RWPE2 (cell line): ENCODE results near the gene GATAD2A.
"Not testable (repeated sequence)": the region's sequence is repeated elsewhere in the genome, so short reads cannot be mapped to it uniquely, and the experiment has no call there.

ENCODE experiments used
- ATAC-seq: fragments of 200-7000 bp; cut with Tn5 transposase; 3 replicates; pipeline ENCODE4 v1.9.1; 2021; ENCODE audit warnings: low read depth
- DNase-seq: peaks from one replicate; pipeline ENCODE4 v3.0.0-alpha.2; 2020; ENCODE audit warnings: low spot score
- H3K27ac ChIP-seq: fragments of 450-650 bp; 2 replicates; pipeline ENCODE4 v1.5.1; 2017; ENCODE audit warnings: mild to moderate bottlenecking; ENCODE audit not compliant: poor library complexity, severe bottlenecking
- H3K27me3 ChIP-seq: fragments of 250-450 bp; sonication (Bioruptor Pico); 2 replicates; pipeline ENCODE4 v1.5.1; 2021; ENCODE audit warnings: mild to moderate bottlenecking, moderate library complexity; ENCODE audit not compliant: insufficient read depth, poor library complexity, severe bottlenecking
- H3K36me3 ChIP-seq: fragments of 250-450 bp; sonication (Bioruptor Pico); 2 replicates; pipeline ENCODE4 v1.5.1; 2020; ENCODE audit warnings: low read depth, mild to moderate bottlenecking, moderate library complexity
- H3K4me1 ChIP-seq: fragments of 250-450 bp; sonication (Bioruptor Pico); 2 replicates; pipeline ENCODE4 v1.5.1; 2021; ENCODE audit warnings: mild to moderate bottlenecking, moderate library complexity; ENCODE audit not compliant: insufficient read depth, poor library complexity, severe bottlenecking
- H3K4me3 ChIP-seq: fragments of 250-450 bp; sonication (Bioruptor Pico); 2 replicates; pipeline ENCODE4 v1.5.1; 2021; ENCODE audit warnings: mild to moderate bottlenecking, moderate library complexity; ENCODE audit not compliant: severe bottlenecking
- H3K9me3 ChIP-seq: fragments of 250-450 bp; sonication (Bioruptor Pico); 2 replicates; pipeline ENCODE4 v1.5.1; 2021; ENCODE audit warnings: mild to moderate bottlenecking, moderate library complexity; ENCODE audit not compliant: severe bottlenecking
- TF ChIP-seq, protein P1 (sequence below): fragments of 450-650 bp; IDR thresholded peaks from one replicate; pipeline ENCODE4 v1.5.1; 2017; ENCODE audit warnings: mild to moderate bottlenecking, moderate library complexity; ENCODE audit not compliant: poor library complexity, severe bottlenecking

The GATAD2A gene

DNA sequence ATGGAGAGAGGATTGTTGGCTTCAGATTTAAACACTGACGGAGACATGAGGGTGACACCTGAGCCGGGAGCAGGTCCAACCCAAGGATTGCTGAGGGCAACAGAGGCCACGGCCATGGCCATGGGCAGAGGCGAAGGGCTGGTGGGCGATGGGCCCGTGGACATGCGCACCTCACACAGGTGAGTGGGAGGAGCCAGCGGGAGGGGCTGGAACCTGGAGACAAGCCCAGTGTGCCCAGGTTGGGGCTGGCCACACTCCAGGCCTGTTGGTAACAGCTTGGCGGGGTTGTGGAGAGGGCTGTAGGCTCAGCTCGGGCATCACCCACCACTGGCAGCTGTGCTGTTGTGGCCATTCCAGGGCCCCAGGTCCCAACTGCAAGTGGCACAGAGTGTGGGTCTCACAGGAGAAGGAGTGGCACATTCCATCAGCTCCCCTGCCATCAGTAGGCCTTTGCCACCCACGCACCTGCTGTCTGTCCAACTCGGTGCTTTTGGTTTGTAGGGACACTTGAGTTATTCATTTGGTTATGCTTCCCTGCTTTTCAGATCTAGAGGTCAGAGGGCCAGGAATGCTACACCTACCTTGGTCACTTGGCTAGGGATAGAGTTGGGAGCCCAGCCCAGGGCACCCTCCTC lies 60.1 kb downstream of the GATAD2A start:
- Histone ChIP-seq H3K4me3 (no peak overlapping the region), H3K36me3 (peaks cover 56% of the 10 kb centered on the region), H3K9me3 (peaks cover 15% of the 10 kb centered on the region), H3K4me1 (peaks cover 29% of the 10 kb centered on the region), H3K27ac (no peak overlapping the region), H3K27me3 (no peaks in the 10 kb centered on the region)
- no peak for ATAC-seq
- no peak for DNase-seq
- TF ChIP-seq, protein P1, sequence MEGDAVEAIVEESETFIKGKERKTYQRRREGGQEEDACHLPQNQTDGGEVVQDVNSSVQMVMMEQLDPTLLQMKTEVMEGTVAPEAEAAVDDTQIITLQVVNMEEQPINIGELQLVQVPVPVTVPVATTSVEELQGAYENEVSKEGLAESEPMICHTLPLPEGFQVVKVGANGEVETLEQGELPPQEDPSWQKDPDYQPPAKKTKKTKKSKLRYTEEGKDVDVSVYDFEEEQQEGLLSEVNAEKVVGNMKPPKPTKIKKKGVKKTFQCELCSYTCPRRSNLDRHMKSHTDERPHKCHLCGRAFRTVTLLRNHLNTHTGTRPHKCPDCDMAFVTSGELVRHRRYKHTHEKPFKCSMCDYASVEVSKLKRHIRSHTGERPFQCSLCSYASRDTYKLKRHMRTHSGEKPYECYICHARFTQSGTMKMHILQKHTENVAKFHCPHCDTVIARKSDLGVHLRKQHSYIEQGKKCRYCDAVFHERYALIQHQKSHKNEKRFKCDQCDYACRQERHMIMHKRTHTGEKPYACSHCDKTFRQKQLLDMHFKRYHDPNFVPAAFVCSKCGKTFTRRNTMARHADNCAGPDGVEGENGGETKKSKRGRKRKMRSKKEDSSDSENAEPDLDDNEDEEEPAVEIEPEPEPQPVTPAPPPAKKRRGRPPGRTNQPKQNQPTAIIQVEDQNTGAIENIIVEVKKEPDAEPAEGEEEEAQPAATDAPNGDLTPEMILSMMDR: no peak

DNA sequence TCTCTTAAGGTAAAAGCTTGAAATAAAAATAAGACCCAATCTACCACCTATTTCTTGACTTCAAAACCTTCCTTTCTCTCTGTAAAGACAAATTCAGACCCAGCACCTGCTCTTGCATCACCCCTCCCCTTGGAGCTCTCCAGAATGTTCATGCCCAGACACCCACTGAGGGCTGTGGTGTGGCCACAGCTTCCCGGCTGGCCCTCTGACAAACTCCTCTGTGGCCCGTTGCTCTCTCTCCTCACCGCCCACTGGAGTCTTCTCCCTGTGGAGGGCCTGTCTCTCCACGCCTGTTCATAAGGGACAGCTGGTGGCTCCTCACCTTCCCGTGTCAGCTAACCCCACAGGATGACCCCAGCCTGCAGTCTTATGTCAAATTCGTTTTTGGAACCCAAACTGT lies 60.7 kb downstream of the GATAD2A start:
- Histone ChIP-seq H3K36me3 (peaks cover 56% of the 10 kb centered on the region), H3K27me3 (no peaks in the 10 kb centered on the region), H3K4me1 (peaks cover 28% of the 10 kb centered on the region), H3K4me3 (no peak overlapping the region), H3K27ac (no peak overlapping the region), H3K9me3 (peaks cover 15% of the 10 kb centered on the region)
- no peak for ATAC-seq
- DNase-seq: no peak
- TF ChIP-seq, protein P1: no peak

GRCh38 chr19:19468424-19469050 lies 63.1 kb downstream of the GATAD2A start:
- H3K36me3 ChIP-seq: peaks cover 56% of the 10 kb centered on the region
- H3K4me3 ChIP-seq: no peak overlapping the region
- no peak overlapping the region for H3K27ac ChIP-seq
- TF ChIP-seq, protein P1: no peak
- ATAC-seq: no peak
- no peaks in the 10 kb centered on the region for H3K27me3 ChIP-seq
- peaks cover 15% of the 10 kb centered on the region for H3K9me3 ChIP-seq
- H3K4me1 ChIP-seq: peaks cover 7% of the 10 kb centered on the region
- DNase-seq: no peak

DNA sequence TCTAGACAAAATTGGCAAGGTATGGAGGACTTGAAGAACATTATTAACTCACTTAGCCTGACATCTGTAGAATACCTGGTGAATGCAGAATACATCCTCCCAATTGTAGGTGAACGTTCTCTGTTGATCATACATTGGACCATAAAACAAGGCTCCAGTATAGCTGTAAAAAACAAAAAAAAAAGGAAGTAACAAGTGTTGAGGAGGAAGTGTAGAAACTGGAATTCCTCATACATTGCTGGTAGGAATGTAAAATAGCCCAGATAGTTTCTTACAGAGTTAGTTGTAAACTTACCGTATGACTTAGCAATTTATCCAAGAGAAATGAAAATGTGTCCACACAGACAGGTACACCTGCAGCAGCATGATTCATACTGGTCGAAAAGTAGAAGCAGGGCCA lies 65.1 kb downstream of the GATAD2A start:
- ATAC-seq: no peak
- Histone ChIP-seq H3K36me3 (peaks cover 45% of the 10 kb centered on the region), H3K4me1 (no peaks in the 10 kb centered on the region), H3K4me3 (no peak overlapping the region), H3K27ac (no peak overlapping the region), H3K27me3 (no peaks in the 10 kb centered on the region), H3K9me3 (peaks cover 15% of the 10 kb centered on the region)
- no peak for DNase-seq
- TF ChIP-seq, protein P1: no peak

DNA sequence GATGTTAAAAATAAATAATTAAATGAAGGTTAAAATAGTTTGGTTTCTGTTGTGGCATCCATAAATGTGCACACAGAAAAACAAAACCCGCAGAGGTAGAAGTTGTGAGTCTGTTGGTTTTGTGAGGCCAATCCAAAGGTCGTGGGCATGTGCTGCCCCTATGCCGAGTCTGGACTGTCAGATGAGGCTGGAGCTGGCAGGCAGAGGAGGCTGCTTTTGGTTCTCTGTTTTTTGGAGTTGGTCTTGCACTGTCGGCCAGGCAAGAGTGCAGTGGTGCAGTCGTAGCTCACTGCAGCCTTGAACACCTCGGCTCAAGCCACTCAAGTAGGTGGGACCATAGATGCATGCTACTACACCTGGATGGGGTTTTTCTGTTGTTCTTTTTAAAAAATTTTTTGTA lies 66.2 kb downstream of the GATAD2A start:
- DNase-seq (no peak), ATAC-seq (no peak)
- H3K27me3 ChIP-seq: no peaks in the 10 kb centered on the region
- no peak overlapping the region for H3K27ac ChIP-seq
- no peak overlapping the region for H3K4me3 ChIP-seq
- H3K36me3 ChIP-seq: peaks cover 40% of the 10 kb centered on the region
- no peaks in the 10 kb centered on the region for H3K4me1 ChIP-seq
- TF ChIP-seq, protein P1: no peak
- H3K9me3 ChIP-seq: peaks cover 15% of the 10 kb centered on the region

DNA sequence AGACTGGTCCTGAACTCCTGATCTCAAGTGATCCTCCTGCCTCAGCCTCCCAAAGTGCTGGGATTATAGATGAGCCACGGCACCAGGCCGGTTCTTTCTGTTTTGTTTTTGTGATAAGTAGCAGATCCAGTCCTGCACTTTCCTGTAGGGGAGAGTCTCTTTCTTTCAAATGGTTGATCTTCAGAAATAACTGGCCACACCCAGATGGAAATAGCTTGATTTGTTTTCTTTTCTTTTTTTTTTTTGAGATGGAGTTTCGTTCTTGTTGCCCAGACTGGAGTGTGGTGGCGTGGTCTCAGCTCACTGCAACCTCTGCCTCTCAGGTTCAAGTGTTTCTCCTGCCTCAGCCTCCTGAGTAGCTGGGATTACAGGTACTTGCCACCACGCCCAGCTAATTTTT lies 66.6 kb downstream of the GATAD2A start:
- DNase-seq, ATAC-seq: not testable (repeated sequence)
- H3K36me3 ChIP-seq: peaks cover 35% of the 10 kb centered on the region

More for the DNA sequence above, 66.6 kb downstream of the GATAD2A start:
- not testable (repeated sequence) for H3K27ac ChIP-seq, H3K27me3 ChIP-seq, H3K4me1 ChIP-seq, H3K4me3 ChIP-seq
- H3K9me3 ChIP-seq: peaks cover 15% of the 10 kb centered on the region
